Choroid plexus epithelial cell (primary cell): Measurements from ENCODE around the gene PBX1.
"Not testable (repeated sequence)": the region's sequence is repeated elsewhere in the genome, so short reads cannot be mapped to it uniquely, and the experiment has no call there.

Source experiments
- DNase-seq: peaks from one replicate; pipeline ENCODE4 v3.0.0-alpha.2; 2010; ENCODE audit warnings: low read depth
- H3K4me3 ChIP-seq: 2 replicates; pipeline ENCODE4 v1.5.1; 2011; ENCODE audit warnings: low read depth, mild to moderate bottlenecking, control low read depth, low read length, moderate library complexity
- TF ChIP-seq, protein P1 (sequence below): conservative IDR thresholded peaks from 2 replicates; pipeline ENCODE4 v1.5.1; 2011; ENCODE audit warnings: low read depth, mild to moderate bottlenecking, control low read depth, inconsistent platforms, low read length, moderate library complexity

PBX1 gene

DNA sequence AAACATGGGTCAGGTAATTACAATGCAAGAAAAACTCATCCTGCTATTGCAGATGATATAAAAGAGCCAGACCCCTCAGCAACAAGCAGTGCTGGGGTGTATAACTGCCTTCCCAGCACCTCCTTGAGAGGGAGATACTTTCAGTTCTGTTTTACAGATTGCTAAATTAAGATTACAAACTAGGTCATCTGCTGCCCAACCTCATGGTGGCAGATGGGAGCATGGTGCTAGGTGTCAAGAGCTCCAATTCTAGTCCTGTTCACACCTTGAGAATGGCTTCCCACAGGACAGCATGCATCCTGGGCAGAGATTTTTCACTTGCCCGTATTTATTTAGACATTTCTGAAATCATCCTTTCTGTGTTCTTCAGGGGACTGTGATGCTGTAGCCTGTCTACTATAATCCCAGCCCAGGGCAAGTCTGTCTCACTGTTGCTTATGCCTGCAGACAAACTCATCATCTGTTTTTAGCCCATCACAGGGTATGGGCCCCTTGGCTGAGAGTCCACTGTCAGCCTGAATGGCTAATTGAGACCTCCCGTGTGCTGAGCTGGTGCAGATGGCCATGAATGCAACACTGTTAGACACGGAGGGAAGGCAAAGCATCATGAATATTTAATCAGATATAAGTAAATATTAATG is 40.2 kb upstream of the PBX1 start:
- no peak overlapping the region for H3K4me3 ChIP-seq
- TF ChIP-seq, protein P1, sequence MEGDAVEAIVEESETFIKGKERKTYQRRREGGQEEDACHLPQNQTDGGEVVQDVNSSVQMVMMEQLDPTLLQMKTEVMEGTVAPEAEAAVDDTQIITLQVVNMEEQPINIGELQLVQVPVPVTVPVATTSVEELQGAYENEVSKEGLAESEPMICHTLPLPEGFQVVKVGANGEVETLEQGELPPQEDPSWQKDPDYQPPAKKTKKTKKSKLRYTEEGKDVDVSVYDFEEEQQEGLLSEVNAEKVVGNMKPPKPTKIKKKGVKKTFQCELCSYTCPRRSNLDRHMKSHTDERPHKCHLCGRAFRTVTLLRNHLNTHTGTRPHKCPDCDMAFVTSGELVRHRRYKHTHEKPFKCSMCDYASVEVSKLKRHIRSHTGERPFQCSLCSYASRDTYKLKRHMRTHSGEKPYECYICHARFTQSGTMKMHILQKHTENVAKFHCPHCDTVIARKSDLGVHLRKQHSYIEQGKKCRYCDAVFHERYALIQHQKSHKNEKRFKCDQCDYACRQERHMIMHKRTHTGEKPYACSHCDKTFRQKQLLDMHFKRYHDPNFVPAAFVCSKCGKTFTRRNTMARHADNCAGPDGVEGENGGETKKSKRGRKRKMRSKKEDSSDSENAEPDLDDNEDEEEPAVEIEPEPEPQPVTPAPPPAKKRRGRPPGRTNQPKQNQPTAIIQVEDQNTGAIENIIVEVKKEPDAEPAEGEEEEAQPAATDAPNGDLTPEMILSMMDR, result peak; percentile 8
- DNase-seq, result no peak

DNA sequence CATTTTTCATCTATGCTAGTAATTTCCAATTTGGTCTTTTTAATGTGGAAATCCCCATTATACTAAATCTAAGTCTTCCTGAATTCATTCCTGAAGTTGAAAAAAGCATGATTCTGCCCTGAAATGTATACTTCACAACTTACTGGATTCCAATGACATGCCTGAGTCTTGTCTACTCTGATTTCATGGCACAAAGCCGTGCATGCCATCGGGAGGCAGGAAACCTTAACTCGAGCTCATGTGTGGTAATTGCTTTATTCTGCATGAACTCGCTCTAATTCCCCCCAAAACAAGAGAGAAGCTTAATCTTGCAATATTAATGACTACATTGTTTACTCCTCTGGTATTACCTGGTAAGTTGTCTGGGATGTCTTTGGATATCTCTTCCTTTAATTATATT is 39.6 kb upstream of the PBX1 start:
- TF ChIP-seq, protein P1, result no peak
- no peak overlapping the region for H3K4me3 ChIP-seq
- peak; percentile 15 for DNase-seq

DNA sequence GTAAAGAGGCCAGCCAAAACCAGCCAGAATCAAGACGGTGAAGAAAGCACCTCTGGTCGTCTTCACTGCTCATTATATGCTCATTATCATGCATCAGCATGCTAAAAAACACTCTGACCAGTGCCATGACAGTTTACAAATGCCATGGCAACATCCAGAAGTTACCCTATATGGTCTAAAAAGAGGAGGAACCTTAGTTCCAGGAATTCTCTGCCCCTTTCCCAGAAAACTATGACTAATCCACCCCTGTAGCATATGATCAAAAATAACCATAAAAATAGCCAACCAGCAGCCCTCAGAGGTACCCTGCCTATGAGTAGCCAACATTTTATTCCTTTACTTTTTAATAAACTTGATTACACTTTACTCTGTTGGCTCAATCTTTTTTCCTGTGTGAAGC is 34.2 kb upstream of the PBX1 start:
- no peak overlapping the region for H3K4me3 ChIP-seq
- peak; percentile 58 for DNase-seq
- TF ChIP-seq, protein P1, result no peak

DNA sequence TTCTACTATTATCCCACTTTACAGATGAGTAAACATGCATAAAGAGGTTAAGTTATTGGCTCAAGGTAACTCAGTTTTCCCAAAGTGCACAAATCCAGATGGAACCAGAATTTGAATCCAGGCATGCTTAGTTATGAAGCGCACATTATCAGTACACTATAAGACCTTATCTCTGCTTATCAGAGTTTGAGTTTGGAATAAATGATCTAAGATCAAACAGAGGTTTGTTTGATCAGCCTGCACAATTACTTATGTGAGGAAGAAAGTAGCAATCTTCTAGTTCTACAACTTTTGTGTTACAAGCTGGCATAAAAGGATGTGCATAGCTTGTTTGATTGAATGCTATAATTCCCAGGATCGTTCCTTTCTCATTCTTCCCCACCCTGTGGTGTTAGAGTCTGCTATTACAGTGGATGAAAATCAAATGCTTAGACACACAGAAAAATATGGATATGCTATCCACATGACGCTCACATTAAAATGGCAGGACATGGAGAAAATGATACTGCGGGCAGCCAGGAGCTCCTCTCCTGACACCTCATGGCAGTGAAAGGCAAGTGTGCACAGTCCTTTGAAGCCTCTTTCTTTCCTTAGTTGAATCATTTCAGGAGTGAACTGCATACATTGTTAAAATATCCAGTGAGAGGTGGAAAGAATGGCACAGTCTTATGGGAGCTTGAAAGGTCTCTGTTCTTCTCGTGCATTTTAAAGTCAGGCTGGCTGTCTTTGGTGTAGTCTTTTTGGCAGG is 23.9 kb upstream of the PBX1 start:
- TF ChIP-seq, protein P1, result no peak
- DNase-seq, result no peak
- H3K4me3 ChIP-seq, result no peak overlapping the region

DNA sequence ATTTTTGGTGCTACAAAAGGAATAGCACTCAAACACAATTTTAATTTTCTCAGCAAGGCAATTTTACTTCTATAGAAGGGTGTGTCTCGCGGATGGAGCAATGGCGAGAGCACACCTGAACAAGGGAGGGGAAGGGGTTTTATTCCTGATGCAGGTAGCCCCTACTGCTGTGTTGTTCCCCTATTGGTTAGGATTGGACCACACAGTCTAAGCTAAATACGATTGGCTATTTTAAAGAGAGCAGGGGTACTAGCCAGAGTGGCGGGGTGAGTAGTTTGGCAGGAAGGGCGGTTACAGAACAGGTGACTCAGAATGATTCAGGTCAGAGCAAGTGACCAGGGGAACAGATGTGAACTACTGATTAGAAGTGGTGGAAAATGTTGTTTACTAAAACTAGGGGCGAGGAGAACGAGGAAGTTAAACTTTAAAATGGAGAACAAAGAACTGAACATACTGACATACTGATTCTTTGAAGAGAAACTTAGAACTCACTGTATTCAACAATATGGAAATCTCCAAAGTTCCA is 6.5 kb upstream of the PBX1 start:
- not testable (repeated sequence) for DNase-seq, H3K4me3 ChIP-seq

DNA sequence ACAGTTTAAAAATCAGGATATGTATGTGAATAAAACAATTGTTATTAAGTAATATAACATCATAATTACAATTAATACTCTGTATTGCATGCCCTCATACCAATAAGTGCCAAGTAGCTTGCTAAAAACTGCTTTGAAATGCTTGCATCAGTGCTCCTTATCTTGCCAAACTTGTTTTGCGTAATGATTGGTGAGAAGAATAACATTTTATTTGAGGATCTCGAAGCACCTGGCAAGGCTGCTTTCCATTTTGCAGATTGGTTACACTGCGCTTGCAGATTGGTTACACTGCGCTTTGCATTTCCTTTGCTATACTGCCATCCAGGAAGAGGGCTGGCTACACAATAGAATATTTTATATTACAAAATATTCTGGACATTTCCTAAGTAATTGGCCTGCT is 1.7 kb upstream of the PBX1 start:
- no peak overlapping the region for H3K4me3 ChIP-seq
- TF ChIP-seq, protein P1, result no peak
- no peak for DNase-seq

DNA sequence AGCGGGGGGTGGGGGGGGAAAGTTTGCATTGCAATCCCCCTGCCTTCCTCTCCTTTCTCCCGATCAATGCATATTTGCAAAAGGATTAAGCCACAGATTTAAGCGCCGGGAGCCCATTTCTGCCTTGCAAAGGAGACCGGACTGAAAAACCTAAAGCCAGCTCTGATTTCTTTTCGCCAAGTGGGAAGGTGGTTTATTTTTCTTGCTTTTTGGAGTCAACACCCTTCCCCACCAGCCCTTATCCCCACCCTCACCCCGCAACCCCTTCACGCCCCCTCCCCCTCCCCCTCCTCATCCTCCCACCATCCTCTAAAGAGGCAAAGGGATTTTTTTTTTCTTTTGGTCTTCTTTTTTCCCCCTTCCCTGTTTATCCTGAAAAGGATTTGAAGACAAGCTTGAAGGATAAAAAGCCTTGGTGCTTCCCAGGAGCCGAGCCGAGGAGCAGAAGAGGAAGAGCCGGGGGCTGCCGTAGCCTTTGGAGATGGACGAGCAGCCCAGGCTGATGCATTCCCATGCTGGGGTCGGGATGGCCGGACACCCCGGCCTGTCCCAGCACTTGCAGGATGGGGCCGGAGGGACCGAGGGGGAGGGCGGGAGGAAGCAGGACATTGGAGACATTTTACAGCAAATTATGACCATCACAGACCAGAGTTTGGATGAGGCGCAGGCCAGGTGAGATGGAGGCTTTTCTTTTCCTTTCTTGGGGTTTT is 513 bp downstream of the PBX1 start:
- peak overlapping the region; percentile 63 for H3K4me3 ChIP-seq
- TF ChIP-seq, protein P1, result no peak
- peak; percentile 28 for DNase-seq
